Measurements from ENCODE around the gene CACNG4.

CACNG4 gene

GRCh38 chr17:66976379-66976663, 11.8 kb downstream of the CACNG4 start:
- DNase-seq, result no peak

GRCh38 chr17:66976781-66977201, 12.3 kb downstream of the CACNG4 start:
- TF ChIP-seq POLR2A (IDR thresholded peaks at IDR 0.05; ENCODE audit: low read length) (no peak), GATA1 (IDR thresholded peaks at IDR 0.05; ENCODE audit: low read depth, low read length) (no peak)
- DNase-seq, result no peak

More at GRCh38 chr17:66976379-66976663, 11.8 kb downstream of the CACNG4 start:
- TF ChIP-seq POLR2A (IDR thresholded peaks at IDR 0.05; ENCODE audit: low read length) (no peak), GATA1 (IDR thresholded peaks at IDR 0.05; ENCODE audit: low read depth, low read length) (no peak)

GRCh38 chr17:66978514-66979061, 14.1 kb downstream of the CACNG4 start:
- TF ChIP-seq POLR2A (IDR thresholded peaks at IDR 0.05; ENCODE audit: low read length), result no peak
- no peak for TF ChIP-seq GATA1 (IDR thresholded peaks at IDR 0.05; ENCODE audit: low read depth, low read length)
- no peak for DNase-seq

GRCh38 chr17:66980896-66981295, 16.4 kb downstream of the CACNG4 start:
- no peak for DNase-seq
- TF ChIP-seq GATA1 (IDR thresholded peaks at IDR 0.05; ENCODE audit: low read depth, low read length) (no peak), POLR2A (IDR thresholded peaks at IDR 0.05; ENCODE audit: low read length) (no peak)

- DNase-seq, result no peak
- TF ChIP-seq GATA1 (IDR thresholded peaks at IDR 0.05; ENCODE audit: low read depth, low read length) (no peak), POLR2A (IDR thresholded peaks at IDR 0.05; ENCODE audit: low read length) (no peak)
These were observed 17.5 kb downstream of the CACNG4 start for GRCh38 chr17:66981983-66982508.

GRCh38 chr17:66983414-66984021, 19.0 kb downstream of the CACNG4 start:
- TF ChIP-seq GATA1 (IDR thresholded peaks at IDR 0.05; ENCODE audit: low read depth, low read length), result no peak
- no peak for TF ChIP-seq POLR2A (IDR thresholded peaks at IDR 0.05; ENCODE audit: low read length)
- DNase-seq, result no peak

- no peak for DNase-seq
- TF ChIP-seq GATA1 (IDR thresholded peaks at IDR 0.05; ENCODE audit: low read depth, low read length) (no peak), POLR2A (IDR thresholded peaks at IDR 0.05; ENCODE audit: low read length) (no peak)
These were observed 20.2 kb downstream of the CACNG4 start for GRCh38 chr17:66984730-66985129.

- DNase-seq, result no peak
- TF ChIP-seq POLR2A (IDR thresholded peaks at IDR 0.05; ENCODE audit: low read length) (no peak), GATA1 (IDR thresholded peaks at IDR 0.05; ENCODE audit: low read depth, low read length) (no peak)
These were observed 21.1 kb downstream of the CACNG4 start for GRCh38 chr17:66985338-66986237.

- TF ChIP-seq POLR2A (IDR thresholded peaks at IDR 0.05; ENCODE audit: low read length), result no peak
- TF ChIP-seq GATA1 (IDR thresholded peaks at IDR 0.05; ENCODE audit: low read depth, low read length), result no peak
These were observed 22.2 kb downstream of the CACNG4 start for GRCh38 chr17:66986659-66987058.

GRCh38 chr17:66987059-66987616, 22.6 kb downstream of the CACNG4 start:
- DNase-seq, result no peak
- TF ChIP-seq GATA1 (IDR thresholded peaks at IDR 0.05; ENCODE audit: low read depth, low read length) (no peak), POLR2A (IDR thresholded peaks at IDR 0.05; ENCODE audit: low read length) (no peak)

More at GRCh38 chr17:66986659-66987058, 22.2 kb downstream of the CACNG4 start:
- no peak for DNase-seq

- no peak for DNase-seq
- no peak for TF ChIP-seq POLR2A (IDR thresholded peaks at IDR 0.05; ENCODE audit: low read length)
- TF ChIP-seq GATA1 (IDR thresholded peaks at IDR 0.05; ENCODE audit: low read depth, low read length), result no peak
These were observed 23.7 kb downstream of the CACNG4 start for GRCh38 chr17:66988069-66988798.

- no peak for DNase-seq
- no peak for TF ChIP-seq POLR2A (IDR thresholded peaks at IDR 0.05; ENCODE audit: low read length)
- TF ChIP-seq GATA1 (IDR thresholded peaks at IDR 0.05; ENCODE audit: low read depth, low read length), result no peak
These were observed 24.6 kb downstream of the CACNG4 start for GRCh38 chr17:66989076-66989475.

- TF ChIP-seq GATA1 (IDR thresholded peaks at IDR 0.05; ENCODE audit: low read depth, low read length) (no peak), POLR2A (IDR thresholded peaks at IDR 0.05; ENCODE audit: low read length) (no peak)
- DNase-seq, result no peak
These were observed 25.1 kb downstream of the CACNG4 start for GRCh38 chr17:66989579-66989978.

Measured in erythroblast (primary cell).